PFSK-1 (cell line): ENCODE results near the gene TOR1A.

Experiments used
- FOXP2 ChIP-seq: optimal IDR thresholded peaks from 2 replicates; pipeline ENCODE3; 2011; ENCODE audit warnings: borderline replicate concordance, control low read depth, inconsistent platforms; ENCODE audit not compliant: insufficient read depth; ENCODE audit errors: extremely low read length, extremely low read depth
- POLR2AphosphoS5 ChIP-seq: IDR thresholded peaks from 2 replicates; pipeline ENCODE4 v1.6.1; 2012; ENCODE audit warnings: low read depth, mild to moderate bottlenecking, control low read depth, low read length, moderate library complexity
- REST ChIP-seq, 2 experiments: IDR thresholded peaks; 2 replicates each; pipeline versions ENCODE4 v1.6.1 to v1.8.0; 2011 to 2012; ENCODE audit warnings: low read depth in 2 of 2, low read length in 2 of 2, control low read depth in 1 of 2, inconsistent platforms in 1 of 2, mild to moderate bottlenecking in 1 of 2, moderate library complexity in 1 of 2; ENCODE audit not compliant: insufficient read depth in 1 of 2
- SIN3A ChIP-seq: IDR thresholded peaks from 2 replicates; pipeline ENCODE4 v1.6.1; 2012; ENCODE audit warnings: mild to moderate bottlenecking, low read length, moderate library complexity, borderline replicate concordance; ENCODE audit not compliant: insufficient read depth

- TF ChIP-seq POLR2AphosphoS5, result no peak
- TF ChIP-seq FOXP2, result no peak
- TF ChIP-seq REST (IDR thresholded peaks at IDR 0.05; ENCODE audit: insufficient read depth in 1 of 2, low read depth in 2 of 2, low read length in 2 of 2), result no peak
- no peak for TF ChIP-seq SIN3A
Observed at GRCh38 chr9:129869585-129870501, 45.9 kb upstream of the TOR1A start.
